Left renal cortex interstitium (tissue), 4 donors: Measurements from ENCODE around the gene PRDM15. TPM values are rescaled to one million over a fixed set of nuclear protein-coding genes. Genes with fewer than 3 reads are reported as not detected.

ENCODE experiments used
- DNase-seq, 4 donors: peaks; one replicate each; pipeline ENCODE4 v3.0.0-alpha.2; 2013; ENCODE audit warnings: low read depth in 4 of 4, low spot score in 2 of 4, missing footprints in 1 of 4
- polyA plus RNA-seq, 4 donors: library from polyadenylated mRNA; unstranded; fragments of 120-200 nt; gene quantifications; one replicate each; pipeline ENCODE4 v1.2.1, GENCODE V29; 2013; ENCODE audit not compliant: insufficient read length in 4 of 4

The PRDM15 gene
- polyA plus RNA-seq, 4 donors, result 5.2 to 8.4 (median 6.5) TPM

GRCh38 chr21:41828884-41829360 lies 50.2 kb downstream of the PRDM15 start:
- no peak for DNase-seq

DNA sequence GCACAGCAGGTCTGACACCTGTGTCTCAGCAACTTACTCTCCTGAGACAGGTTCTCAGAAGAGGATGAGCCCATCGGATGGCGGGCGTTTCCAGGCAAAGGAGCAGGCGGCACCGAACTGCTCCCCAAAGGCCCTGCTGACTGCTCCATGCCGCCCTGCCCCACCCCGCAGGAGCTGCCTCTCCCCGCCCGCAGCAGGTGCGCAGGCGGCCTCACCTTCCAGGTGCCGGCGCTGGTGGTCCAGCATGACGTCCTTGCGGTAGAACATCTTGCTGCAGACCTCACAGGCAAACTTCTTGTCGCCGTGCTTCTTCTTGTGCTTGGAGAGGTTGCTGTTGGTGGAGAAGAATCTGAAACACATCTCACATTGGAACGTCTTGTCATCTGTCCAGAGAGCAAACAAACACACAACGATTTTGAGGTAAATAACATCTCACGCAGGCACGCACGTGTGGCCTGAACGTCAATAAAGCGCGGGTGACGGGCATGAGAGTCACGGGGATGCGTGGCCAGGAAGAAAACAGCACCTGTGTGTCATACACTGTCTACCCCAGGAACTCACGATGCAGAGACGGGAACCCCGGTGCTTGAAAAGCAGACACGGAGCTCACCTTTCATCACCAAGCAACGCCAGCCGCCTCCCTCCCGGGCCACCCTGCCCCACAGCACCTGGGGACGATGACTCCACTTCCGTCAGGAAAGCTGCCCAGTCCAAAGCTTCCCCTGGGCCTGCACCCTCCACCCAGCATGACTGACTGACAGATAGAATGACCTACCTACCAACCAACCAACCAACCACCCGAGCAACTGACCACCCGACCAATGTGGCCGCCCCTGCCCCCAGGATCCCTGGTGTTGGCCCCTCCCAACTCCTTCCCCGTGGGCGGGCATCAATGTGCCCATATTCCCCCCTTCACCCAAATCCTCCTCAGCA lies 50.9 kb downstream of the PRDM15 start:
- DNase-seq, result no peak

- DNase-seq, result no peak
Measured at GRCh38 chr21:41825881-41826280, 53.3 kb downstream of the PRDM15 start.

DNA sequence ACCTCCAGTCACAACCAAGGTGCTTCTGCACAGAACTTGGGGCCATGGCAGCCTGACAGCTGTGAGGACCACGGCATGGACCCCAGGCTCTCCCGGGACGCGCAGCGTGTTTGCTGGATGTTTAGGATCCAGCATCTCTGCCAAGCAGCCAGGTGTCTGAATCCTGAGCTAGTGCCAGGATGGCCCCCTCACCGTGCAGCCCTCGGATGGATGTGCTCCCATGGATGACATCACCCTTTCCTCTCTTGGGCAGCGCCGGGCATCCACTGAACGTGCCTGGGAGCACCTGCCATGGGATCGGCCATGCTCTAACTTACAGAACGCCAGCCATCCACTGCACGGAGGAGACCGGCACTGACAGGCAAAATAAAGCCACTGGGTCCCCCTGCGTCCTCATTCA lies 53.9 kb downstream of the PRDM15 start:
- DNase-seq, result no peak

DNA sequence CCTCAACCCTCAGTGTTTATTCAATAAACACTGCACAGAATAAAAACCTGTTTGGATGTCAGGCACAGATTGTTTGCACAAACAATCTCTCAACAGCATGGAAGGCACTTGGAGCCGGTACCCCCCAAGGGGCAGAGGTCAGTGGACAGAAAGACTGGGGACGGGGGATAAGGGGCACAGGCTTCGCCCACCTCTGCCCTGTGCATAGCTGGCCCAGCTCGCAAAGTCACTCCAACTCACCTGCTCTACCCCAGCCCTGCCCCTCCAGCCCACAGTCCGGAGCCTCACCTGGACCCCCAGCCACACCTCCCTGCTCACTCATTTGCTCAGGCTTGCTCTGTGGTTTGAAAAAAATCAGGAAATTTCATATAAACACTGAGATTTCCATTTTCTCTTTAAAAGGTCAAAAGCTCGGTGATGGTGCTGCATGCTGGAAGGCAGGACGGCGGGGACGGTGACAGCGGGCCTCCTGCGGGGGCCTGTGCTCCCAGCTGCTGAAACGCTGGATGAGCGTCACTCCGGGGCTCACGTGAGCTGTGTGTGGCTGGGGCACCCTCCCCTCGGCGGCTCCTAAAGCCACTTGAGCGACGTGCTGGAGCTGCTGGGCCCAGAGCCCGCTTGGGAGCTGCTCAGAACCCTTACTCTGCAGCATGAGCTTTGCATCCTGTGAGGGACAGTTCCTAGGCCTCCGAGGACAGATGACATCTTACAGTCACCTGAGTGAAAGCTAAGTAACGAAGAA lies 54.5 kb downstream of the PRDM15 start:
- no peak for DNase-seq

GRCh38 chr21:41823906-41824305 lies 55.2 kb downstream of the PRDM15 start:
- no peak for DNase-seq

GRCh38 chr21:41823166-41823565 lies 56.0 kb downstream of the PRDM15 start:
- DNase-seq, result no peak

DNA sequence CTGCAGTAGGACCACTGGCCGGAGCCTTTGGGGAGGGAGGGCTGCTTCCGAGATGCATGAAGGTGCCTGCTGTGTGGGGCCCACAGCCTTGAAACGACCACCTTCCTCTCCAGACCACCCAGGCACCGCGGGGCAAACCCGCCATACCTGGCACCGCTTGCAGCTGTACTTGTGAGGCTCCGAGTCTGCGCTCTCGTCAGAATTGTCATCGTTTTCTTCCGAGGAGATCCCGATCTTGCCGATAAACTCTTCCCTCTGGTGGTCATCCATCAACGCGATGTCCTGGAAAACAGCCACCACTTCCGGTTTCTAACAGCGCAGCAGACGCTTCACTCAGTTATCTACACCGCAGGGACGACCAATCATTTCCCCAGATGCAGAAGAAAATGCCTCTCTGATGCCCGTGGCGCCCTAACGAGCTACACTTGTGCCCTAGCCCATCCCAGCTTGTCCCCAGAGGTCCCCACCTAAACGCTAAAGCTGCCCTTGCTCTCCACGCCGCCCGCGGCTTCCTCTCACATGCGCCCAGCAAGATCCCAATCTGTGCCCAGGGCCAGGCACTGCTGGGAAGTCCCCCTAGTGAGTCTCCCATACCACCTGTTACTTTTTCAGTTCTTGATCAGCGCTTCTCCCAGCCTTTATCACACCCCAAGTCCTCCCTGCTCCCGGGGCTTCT lies 57.2 kb downstream of the PRDM15 start:
- DNase-seq, result no peak

- no peak for DNase-seq
Measured at GRCh38 chr21:41821081-41821755, 57.9 kb downstream of the PRDM15 start.

DNA sequence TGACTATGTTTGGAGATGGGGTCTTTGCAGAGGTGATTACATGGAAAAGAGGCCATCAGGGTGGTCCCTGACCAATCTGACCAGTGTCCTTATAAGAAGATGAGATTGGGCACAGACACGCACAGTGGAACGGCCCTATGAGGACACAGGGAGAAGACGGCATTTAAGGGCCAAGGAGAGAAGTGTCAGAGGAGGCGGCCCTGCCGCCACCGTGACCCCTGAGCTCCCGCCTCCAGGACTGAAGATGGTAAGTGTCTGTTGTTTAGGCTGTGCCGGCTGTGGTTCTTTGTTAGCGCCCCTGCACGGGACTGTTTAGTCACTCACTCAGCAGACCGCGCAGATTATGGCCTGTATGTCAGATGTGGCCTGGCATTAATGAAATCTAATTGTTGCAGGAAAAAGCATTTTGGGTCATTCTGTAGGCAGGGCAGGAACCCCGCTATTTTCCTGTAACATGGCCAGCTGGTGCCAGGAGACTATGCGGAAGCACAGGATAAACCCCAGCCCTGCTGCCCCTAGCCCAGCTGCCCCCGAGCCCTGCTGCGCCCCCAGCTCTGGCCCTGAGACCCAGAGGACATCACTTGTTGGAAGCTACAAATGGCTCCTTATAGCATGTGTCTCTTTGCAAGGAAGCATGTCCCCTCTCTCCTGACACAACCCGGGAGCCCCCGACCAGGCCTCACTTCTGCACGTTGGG lies 58.6 kb downstream of the PRDM15 start:
- DNase-seq, result no peak

GRCh38 chr21:41819856-41820281 lies 59.3 kb downstream of the PRDM15 start:
- DNase-seq, result no peak

- peak in 1 of 4 donors; percentile 8 for DNase-seq
Measured at GRCh38 chr21:41819236-41819855, 59.8 kb downstream of the PRDM15 start.

DNA sequence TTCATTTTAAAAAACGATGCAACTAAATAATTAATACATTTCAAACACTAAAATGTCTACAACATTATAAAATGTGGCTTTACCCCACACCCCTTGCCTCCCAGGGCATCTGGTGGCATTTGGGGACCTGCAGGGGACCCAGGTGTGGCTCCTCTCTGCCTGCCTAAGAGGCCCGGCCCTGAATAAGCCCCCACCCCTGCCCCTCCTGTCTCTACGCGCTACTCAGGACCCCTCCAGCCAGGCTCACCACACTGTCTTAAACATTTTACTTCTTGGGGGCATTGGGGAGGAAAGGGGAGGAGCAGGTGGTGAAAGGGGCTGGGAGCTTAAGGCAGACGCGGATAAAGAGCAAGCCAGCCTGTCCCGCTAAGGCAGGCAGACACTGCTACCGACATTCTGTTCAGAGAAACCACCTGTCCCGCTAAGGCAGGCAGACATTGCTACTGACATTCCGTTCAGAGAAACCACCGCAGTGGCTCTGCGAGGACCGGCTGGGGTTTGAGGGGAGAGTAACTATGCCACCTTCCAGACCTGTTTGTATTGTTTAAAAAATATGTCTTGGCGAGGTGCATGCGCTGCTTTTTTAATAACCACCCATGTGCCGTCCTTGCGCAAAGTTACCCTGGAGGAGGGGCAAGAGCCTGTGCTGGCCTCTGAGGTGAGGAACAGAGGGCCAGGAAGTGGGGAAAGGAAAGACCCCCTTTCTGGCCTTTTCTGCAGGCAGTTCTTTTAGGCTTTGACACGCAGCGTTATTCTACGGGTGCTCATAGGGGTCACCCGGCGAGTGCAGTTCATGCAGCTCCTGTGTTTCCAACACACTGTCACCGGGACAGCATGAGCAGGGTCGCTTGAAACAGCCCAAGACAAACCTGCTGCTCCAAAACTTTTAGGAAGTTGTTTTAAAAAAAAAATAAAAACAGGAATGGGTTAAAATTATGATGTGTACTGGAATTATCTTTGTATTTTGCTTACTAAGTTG lies 61.0 kb downstream of the PRDM15 start:
- DNase-seq, result no peak

DNA sequence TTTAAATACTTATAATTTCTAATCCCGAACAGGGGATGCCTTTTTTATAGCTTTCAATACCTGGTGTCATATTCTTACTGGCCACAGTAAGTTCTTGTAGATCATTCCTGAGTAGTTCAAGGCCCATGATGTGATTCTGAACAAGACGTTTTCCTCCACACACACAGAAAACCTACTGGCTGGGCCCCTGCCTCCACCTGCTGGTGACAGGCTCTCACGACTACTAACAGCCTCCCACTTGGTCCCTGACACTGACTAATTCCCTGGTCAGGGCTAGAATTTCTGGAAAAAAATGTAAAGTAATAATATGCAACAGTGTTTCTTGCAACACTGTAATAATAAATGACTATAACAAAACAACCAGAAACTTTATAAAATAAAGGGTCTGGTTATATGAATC lies 61.9 kb downstream of the PRDM15 start:
- DNase-seq, result peak in 2 of 4 donors; percentile 28 to 34

DNA sequence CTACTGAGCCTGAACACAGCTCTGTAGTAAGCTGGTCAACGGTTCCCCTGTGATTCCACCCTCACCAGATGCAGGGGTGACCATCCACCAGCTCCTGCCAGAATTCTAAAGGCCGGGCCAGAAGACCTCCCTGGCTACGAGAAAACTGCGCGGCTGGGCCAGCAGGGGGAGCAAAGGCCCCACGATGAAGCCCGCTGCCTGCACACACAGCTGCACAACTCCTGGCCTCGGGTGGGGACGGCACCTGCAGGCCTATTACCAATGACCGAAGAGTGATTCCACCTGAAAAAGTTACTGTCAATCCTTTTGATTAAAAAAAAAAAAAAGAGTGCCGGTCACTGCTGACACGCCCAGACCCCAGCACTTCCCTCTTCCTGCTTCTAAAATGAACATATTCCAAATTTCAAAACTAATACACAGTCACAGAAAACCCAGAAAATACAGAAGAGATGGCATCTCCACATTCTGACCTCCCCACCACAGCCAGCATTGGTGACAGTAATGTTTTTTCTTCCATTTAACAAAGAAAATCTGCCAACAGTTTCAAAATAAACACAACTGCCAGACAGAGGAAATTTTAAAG lies 62.5 kb downstream of the PRDM15 start:
- peak in 1 of 4 donors; percentile 24 for DNase-seq

DNA sequence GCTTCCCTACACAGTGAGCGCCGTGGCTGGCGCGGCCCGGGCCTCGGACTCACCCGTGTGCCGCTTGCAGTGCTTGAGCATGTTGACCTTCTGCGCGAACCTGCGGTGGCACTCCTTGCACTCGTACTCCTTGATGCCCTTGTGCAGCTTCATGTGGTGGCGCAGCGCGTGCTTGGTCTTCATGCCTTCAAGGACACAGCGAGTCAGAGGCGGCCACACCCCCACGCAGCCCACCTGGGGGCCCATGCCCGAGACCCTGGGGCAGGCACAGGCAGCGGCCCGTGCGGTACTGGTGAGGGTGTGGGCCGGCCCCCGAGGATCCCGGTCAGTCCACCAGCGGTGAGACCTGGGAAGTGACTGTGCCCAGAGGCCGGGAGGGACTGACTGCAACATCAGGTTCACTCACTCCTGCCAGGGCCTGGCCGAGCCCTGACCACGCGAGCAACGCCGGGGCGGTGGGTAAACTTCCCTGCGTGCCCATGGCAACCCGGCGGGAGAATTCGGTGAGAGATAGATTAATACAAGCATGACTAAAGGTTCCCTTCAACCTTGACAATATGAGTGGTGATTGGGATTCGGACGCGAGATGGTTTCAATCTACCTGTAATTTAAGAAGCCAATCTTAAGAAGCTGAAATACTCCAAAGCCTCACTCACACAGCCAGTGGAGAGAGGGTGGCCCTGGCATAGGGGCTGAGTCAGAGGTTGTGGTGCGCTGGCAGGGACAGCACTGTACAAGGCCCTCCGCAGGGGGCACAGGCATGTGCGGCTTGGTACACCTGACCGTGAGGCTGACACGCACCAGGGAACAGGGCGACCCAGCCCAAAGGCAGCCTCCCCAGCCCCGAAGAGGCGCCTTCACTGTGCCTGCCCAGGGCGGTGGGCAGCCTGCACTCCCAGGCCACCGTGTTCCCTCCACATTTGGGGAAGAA lies 63.2 kb downstream of the PRDM15 start:
- DNase-seq, result no peak

DNA sequence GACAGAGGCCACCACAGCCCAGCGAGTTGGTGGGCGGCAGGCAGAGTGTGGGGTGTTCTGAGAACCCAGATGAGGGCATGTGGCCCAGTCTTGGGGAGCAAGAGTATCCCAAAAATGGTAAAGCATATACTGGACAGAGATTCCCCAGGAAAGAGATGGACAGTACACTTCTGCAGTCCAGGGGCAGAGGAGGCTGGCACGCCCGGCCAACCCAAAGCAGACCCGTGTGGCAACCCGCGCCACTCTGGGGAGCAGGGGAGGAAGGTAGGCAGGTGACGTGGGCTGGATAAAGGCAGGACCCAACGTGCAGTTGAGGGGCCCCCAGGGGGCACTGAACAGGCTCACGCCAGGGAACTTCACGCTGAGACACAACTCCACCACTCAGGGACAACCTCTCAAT lies 65.9 kb downstream of the PRDM15 start:
- no peak for DNase-seq
